GM23338 (cell line): ENCODE data around the gene S100A5. TPM values are rescaled to one million over a fixed set of nuclear protein-coding genes. Genes with fewer than 3 reads are reported as not detected.

ENCODE experiments used
- CREB1 ChIP-seq: fragments of 250-450 bp; sonication (Bioruptor Pico); IDR thresholded peaks from 2 replicates; pipeline ENCODE4 v1.5.0; 2020; ENCODE audit warnings: low read depth, mild to moderate bottlenecking, moderate library complexity
- EZH2phosphoT487 ChIP-seq: fragments of 200-600 bp; sonication (generic); IDR thresholded peaks from one replicate; pipeline ENCODE4 v1.8.1; 2018; ENCODE audit warnings: antibody characterized with exemption; ENCODE audit not compliant: unreplicated experiment
- ZNF331 ChIP-seq: fragments of 250-450 bp; sonication (Bioruptor Pico); IDR thresholded peaks from 2 replicates; pipeline ENCODE4 v1.5.0; 2020; ENCODE audit warnings: low read depth, mild to moderate bottlenecking, moderate library complexity
- polyA plus RNA-seq: library from polyadenylated mRNA; unstranded; fragments of >200 nt; fragmentation: Nextera tagmentation; extraction: Ambion mirVana; gene quantifications from 2 replicates; pipeline ENCODE4 v1.2.1, GENCODE V29; 2016
- total RNA-seq: library from RNA; depleted of rRNA; stranded (reverse); fragments of >200 nt; shearing (Covaris generic); gene quantifications from 2 replicates; pipeline ENCODE4 v1.2.3, GENCODE V29; 2014; rRNA removed
- TF ChIP-seq, protein P1 (sequence below), 2 experiments: fragments of 200-600 bp in 1 of 2; sonication (generic) in 1 of 2; conservative IDR thresholded peaks; 2 replicates each; pipeline versions ENCODE4 v1.5.1 to v1.6.1; 2016 to 2017; ENCODE audit warnings: antibody characterized with exemption in 2 of 2, low read depth in 2 of 2, mild to moderate bottlenecking in 2 of 2, moderate library complexity in 1 of 2
- TF ChIP-seq, protein P2 (sequence below): fragments of 250-450 bp; sonication (Bioruptor Pico); IDR thresholded peaks from 2 replicates; pipeline ENCODE4 v1.5.0; 2020; ENCODE audit warnings: mild to moderate bottlenecking, moderate library complexity

S100A5 gene
- total and polyA plus RNA-seq, 2 experiments from 2014 or later: 0.47 TPM; not detected in 1

DNA sequence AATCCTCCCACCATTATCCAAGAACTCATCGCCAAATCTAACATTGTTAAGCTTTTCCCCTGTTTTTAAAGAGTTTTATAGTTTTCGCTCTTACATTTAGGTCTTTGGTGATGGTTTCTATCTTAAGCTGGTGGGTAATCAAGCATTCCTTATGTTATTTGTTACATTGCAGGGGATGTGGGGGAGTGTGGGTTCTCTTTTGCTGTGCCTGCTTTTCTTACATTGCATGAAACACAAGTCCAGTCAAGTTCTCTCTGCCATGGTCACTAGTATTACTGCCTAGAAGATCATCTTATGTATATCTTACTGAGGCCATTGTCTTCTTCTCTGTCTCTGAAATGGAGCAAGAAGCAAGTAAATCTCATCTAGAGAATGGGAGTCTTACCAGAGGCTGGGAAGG is 53.0 kb downstream of the S100A5 start (continued):
- TF ChIP-seq, protein P1, sequence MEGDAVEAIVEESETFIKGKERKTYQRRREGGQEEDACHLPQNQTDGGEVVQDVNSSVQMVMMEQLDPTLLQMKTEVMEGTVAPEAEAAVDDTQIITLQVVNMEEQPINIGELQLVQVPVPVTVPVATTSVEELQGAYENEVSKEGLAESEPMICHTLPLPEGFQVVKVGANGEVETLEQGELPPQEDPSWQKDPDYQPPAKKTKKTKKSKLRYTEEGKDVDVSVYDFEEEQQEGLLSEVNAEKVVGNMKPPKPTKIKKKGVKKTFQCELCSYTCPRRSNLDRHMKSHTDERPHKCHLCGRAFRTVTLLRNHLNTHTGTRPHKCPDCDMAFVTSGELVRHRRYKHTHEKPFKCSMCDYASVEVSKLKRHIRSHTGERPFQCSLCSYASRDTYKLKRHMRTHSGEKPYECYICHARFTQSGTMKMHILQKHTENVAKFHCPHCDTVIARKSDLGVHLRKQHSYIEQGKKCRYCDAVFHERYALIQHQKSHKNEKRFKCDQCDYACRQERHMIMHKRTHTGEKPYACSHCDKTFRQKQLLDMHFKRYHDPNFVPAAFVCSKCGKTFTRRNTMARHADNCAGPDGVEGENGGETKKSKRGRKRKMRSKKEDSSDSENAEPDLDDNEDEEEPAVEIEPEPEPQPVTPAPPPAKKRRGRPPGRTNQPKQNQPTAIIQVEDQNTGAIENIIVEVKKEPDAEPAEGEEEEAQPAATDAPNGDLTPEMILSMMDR (conservative IDR thresholded peaks at IDR 0.05; ENCODE audit: low read depth in 2 of 2): no peak
- TF ChIP-seq ZNF331 (CRISPR knock-in tag): no peak
- no peak for TF ChIP-seq EZH2phosphoT487
- TF ChIP-seq, protein P2, sequence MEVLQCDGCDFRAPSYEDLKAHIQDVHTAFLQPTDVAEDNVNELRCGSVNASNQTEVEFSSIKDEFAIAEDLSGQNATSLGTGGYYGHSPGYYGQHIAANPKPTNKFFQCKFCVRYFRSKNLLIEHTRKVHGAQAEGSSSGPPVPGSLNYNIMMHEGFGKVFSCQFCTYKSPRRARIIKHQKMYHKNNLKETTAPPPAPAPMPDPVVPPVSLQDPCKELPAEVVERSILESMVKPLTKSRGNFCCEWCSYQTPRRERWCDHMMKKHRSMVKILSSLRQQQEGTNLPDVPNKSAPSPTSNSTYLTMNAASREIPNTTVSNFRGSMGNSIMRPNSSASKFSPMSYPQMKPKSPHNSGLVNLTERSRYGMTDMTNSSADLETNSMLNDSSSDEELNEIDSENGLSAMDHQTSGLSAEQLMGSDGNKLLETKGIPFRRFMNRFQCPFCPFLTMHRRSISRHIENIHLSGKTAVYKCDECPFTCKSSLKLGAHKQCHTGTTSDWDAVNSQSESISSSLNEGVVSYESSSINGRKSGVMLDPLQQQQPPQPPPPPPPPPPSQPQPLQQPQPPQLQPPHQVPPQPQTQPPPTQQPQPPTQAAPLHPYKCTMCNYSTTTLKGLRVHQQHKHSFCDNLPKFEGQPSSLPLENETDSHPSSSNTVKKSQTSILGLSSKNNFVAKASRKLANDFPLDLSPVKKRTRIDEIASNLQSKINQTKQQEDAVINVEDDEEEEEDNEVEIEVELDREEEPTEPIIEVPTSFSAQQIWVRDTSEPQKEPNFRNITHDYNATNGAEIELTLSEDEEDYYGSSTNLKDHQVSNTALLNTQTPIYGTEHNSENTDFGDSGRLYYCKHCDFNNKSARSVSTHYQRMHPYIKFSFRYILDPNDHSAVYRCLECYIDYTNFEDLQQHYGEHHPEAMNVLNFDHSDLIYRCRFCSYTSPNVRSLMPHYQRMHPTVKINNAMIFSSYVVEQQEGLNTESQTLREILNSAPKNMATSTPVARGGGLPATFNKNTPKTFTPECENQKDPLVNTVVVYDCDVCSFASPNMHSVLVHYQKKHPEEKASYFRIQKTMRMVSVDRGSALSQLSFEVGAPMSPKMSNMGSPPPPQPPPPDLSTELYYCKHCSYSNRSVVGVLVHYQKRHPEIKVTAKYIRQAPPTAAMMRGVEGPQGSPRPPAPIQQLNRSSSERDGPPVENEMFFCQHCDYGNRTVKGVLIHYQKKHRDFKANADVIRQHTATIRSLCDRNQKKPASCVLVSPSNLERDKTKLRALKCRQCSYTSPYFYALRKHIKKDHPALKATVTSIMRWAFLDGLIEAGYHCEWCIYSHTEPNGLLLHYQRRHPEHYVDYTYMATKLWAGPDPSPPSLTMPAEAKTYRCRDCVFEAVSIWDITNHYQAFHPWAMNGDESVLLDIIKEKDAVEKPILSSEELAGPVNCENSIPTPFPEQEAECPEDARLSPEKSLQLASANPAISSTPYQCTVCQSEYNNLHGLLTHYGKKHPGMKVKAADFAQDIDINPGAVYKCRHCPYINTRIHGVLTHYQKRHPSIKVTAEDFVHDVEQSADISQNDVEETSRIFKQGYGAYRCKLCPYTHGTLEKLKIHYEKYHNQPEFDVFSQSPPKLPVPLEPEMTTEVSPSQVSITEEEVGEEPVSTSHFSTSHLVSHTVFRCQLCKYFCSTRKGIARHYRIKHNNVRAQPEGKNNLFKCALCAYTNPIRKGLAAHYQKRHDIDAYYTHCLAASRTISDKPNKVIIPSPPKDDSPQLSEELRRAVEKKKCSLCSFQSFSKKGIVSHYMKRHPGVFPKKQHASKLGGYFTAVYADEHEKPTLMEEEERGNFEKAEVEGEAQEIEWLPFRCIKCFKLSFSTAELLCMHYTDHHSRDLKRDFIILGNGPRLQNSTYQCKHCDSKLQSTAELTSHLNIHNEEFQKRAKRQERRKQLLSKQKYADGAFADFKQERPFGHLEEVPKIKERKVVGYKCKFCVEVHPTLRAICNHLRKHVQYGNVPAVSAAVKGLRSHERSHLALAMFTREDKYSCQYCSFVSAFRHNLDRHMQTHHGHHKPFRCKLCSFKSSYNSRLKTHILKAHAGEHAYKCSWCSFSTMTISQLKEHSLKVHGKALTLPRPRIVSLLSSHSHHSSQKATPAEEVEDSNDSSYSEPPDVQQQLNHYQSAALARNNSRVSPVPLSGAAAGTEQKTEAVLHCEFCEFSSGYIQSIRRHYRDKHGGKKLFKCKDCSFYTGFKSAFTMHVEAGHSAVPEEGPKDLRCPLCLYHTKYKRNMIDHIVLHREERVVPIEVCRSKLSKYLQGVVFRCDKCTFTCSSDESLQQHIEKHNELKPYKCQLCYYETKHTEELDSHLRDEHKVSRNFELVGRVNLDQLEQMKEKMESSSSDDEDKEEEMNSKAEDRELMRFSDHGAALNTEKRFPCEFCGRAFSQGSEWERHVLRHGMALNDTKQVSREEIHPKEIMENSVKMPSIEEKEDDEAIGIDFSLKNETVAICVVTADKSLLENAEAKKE: no peak
- no peak for TF ChIP-seq CREB1 (CRISPR knock-in tag)

Other genes starting within 250 kb of the S100A5 start
- not detected in 2 replicates for gene PGLYRP3, start 228.0 kb downstream of the S100A5 start, total RNA-seq
- not detected in 2 replicates for gene PGLYRP3, start 228.0 kb downstream of the S100A5 start, polyA plus RNA-seq
- not detected in 2 replicates for gene PGLYRP4, start 192.1 kb downstream of the S100A5 start, total RNA-seq
- not detected in 2 replicates for gene PGLYRP4, start 192.1 kb downstream of the S100A5 start, polyA plus RNA-seq
- not detected in 2 replicates for gene S100A9, start 183.1 kb downstream of the S100A5 start, total RNA-seq
- gene S100A9, start 183.1 kb downstream of the S100A5 start, polyA plus RNA-seq: not detected in 2 replicates
- not detected in 2 replicates for gene S100A12, start 165.3 kb downstream of the S100A5 start, total RNA-seq
- gene S100A12, start 165.3 kb downstream of the S100A5 start, polyA plus RNA-seq: not detected in 2 replicates
- gene S100A8, start 149.9 kb downstream of the S100A5 start, total RNA-seq: not detected in 2 replicates
- gene S100A8, start 149.9 kb downstream of the S100A5 start, polyA plus RNA-seq: not detected in 2 replicates
- not detected in 2 replicates for gene S100A7A, start 124.4 kb downstream of the S100A5 start, total RNA-seq
- not detected in 2 replicates for gene S100A7A, start 124.4 kb downstream of the S100A5 start, polyA plus RNA-seq
- not detected in 2 replicates for gene S100A7, start 80.3 kb downstream of the S100A5 start, total RNA-seq
- gene S100A7, start 80.3 kb downstream of the S100A5 start, polyA plus RNA-seq: not detected in 2 replicates
- gene S100A6, start 4.9 kb downstream of the S100A5 start, total RNA-seq: 7.3 and 9.4 TPM in 2 replicates
- 77.5 and 98.0 TPM in 2 replicates for gene S100A6, start 4.9 kb downstream of the S100A5 start, polyA plus RNA-seq
- 8.2 and 14.2 TPM in 2 replicates for gene S100A4, start 4.9 kb upstream of the S100A5 start, total RNA-seq
- 34.6 and 36.0 TPM in 2 replicates for gene S100A4, start 4.9 kb upstream of the S100A5 start, polyA plus RNA-seq
- gene S100A3, start 8.3 kb upstream of the S100A5 start, total RNA-seq: not detected in 2 replicates
- gene S100A3, start 8.3 kb upstream of the S100A5 start, polyA plus RNA-seq: not detected in 2 replicates
- gene S100A2, start 24.9 kb upstream of the S100A5 start, total RNA-seq: 0.66 TPM in 1 of 2 replicates, not detected in the other
- gene S100A2, start 24.9 kb upstream of the S100A5 start, polyA plus RNA-seq: 0.89 and 1.1 TPM in 2 replicates
- gene S100A16, start 72.2 kb upstream of the S100A5 start, total RNA-seq: 10.6 and 20.4 TPM in 2 replicates
- 10.5 and 13.0 TPM in 2 replicates for gene S100A16, start 72.2 kb upstream of the S100A5 start, polyA plus RNA-seq
- 0.28 TPM in 1 of 2 replicates, not detected in the other for gene S100A14, start 75.4 kb upstream of the S100A5 start, total RNA-seq
- gene S100A14, start 75.4 kb upstream of the S100A5 start, polyA plus RNA-seq: 0.53 and 0.64 TPM in 2 replicates
- gene S100A13, start 86.6 kb upstream of the S100A5 start, total RNA-seq: 32.7 and 35.3 TPM in 2 replicates
- gene S100A13, start 86.6 kb upstream of the S100A5 start, polyA plus RNA-seq: 165 and 182 TPM in 2 replicates
- gene S100A1, start 87.5 kb upstream of the S100A5 start, total RNA-seq: 0.66 TPM in 1 of 2 replicates, not detected in the other
- 0.13 TPM in 1 of 2 replicates, not detected in the other for gene S100A1, start 87.5 kb upstream of the S100A5 start, polyA plus RNA-seq
- gene CHTOP, start 93.1 kb upstream of the S100A5 start, total RNA-seq: 68.9 and 73.4 TPM in 2 replicates
- gene CHTOP, start 93.1 kb upstream of the S100A5 start, polyA plus RNA-seq: 86.6 and 97.8 TPM in 2 replicates
- gene SNAPIN, start 117.8 kb upstream of the S100A5 start, total RNA-seq: 25.6 and 28.1 TPM in 2 replicates
- 43.7 and 48.5 TPM in 2 replicates for gene SNAPIN, start 117.8 kb upstream of the S100A5 start, polyA plus RNA-seq
- 314 and 337 TPM in 2 replicates for gene ILF2, start 130.1 kb upstream of the S100A5 start, total RNA-seq
- gene ILF2, start 130.1 kb upstream of the S100A5 start, polyA plus RNA-seq: 204 and 214 TPM in 2 replicates
- 8.5 and 9.0 TPM in 2 replicates for gene NPR1, start 137.8 kb upstream of the S100A5 start, total RNA-seq
- gene NPR1, start 137.8 kb upstream of the S100A5 start, polyA plus RNA-seq: 3.3 and 3.7 TPM in 2 replicates
- 51.3 and 51.5 TPM in 2 replicates for gene INTS3, start 187.1 kb upstream of the S100A5 start, total RNA-seq
- 21.5 and 22.7 TPM in 2 replicates for gene INTS3, start 187.1 kb upstream of the S100A5 start, polyA plus RNA-seq
- 18.8 and 24.2 TPM in 2 replicates for gene SLC27A3, start 234.5 kb upstream of the S100A5 start, total RNA-seq
- gene SLC27A3, start 234.5 kb upstream of the S100A5 start, polyA plus RNA-seq: 26.3 and 27.1 TPM in 2 replicates